NCI-H1092 treated with DMSO at 0.1 percent for 48 hours (cell line): ENCODE measurements around the gene TIMM50.
"Not testable (repeated sequence)": the region's sequence is repeated elsewhere in the genome, so short reads cannot be mapped to it uniquely, and the experiment has no call there.

ENCODE experiments used
- DNase-seq: peaks from one replicate; lab custom pipeline; 2025; lab: John Stamatoyannopoulos, UW

The TIMM50 gene

DNA sequence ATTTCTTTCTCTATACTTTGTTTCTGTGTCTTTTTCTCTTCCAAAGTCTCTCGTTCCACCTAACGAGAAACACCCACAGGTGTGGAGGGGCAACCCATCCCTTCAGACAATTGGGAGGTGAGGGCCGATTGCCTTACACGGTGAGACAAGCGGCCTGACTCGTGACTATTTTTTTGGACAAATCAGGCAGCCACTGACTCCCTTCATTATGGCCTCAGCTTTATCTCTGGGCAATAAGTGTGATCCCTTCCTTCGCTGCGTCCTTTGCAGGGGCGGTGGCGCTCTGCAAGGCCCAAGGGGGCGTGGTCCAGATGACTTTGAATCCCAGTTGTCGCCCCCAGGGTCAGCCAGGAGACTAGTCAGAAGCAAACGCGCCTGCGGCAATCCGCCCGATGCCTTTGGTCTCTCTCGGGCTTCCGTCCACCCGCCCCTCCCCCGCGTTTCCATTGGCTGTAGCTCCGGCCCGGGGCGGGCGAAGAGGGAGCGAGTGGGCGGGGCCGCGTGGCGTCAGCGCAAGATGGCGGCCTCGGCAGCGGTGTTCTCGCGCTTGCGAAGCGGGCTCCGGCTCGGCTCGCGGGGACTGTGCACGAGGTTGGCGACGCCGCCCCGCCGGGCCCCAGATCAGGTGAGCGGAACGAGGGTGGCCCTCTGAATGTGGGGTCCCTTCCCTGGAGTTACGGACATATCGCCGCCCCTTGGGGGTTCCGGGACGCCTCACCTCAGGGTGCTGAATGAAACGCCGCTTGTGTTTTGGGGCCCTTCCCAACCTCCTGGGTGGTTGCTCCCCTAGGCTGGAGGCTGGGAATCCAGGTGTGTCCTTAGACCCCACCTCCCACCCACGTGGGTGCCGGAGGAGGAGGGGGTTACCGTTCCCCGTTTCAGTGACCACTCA lies at the start of gene TIMM50:
Gene TIMM50 (plus strand): TSS at position 502 of the 892 bp plus-strand sequence. CDS start 16 bp downstream, at position 518.
- peak; percentile 87 for DNase-seq

DNA sequence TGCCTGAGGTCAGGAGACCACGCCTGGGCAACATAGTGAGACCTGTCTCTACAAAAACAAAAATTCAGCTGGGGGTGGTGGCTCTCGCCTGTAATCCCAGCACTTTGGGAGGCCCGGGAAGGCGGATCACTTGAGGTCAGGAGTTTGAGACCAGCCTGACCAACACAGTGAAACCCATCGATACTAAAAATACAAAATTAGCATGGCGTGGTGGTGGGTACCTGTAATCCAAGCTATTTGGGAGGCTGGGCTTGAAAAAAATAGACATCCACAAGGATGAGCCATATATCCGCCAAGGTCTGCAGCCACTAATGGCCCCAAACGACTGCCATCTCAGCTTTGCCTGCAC lies 48.0 kb upstream of the TIMM50 start:
- no peak for DNase-seq

DNA sequence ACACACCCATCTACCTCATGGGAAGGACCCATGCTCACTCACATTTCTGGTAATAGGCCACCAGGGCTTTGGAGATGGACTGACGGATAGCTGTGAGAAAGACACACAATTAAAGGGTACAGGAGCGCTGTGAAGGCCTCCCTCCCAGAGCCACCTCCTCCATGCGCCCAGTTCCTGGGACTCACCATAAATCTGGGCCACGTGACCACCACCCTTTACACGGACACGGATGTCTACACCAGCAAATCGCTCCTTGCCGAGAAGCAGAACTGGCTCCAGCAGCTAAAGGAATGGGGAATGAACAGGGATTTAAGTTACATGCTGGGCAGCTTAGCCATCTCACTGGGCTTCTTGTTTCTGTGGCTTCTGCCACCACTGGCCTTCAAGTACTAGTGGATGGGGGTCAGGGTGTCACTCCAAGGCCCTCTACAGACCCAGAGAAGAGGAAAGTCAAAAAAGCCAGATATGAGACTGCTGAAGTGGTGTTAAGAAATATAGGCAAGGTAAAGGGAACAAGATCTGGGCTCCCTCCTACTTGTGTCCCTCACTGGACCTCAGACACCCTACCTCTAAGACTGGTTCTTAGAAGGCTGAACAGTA lies 47.1 kb upstream of the TIMM50 start:
- DNase-seq: no peak

DNA sequence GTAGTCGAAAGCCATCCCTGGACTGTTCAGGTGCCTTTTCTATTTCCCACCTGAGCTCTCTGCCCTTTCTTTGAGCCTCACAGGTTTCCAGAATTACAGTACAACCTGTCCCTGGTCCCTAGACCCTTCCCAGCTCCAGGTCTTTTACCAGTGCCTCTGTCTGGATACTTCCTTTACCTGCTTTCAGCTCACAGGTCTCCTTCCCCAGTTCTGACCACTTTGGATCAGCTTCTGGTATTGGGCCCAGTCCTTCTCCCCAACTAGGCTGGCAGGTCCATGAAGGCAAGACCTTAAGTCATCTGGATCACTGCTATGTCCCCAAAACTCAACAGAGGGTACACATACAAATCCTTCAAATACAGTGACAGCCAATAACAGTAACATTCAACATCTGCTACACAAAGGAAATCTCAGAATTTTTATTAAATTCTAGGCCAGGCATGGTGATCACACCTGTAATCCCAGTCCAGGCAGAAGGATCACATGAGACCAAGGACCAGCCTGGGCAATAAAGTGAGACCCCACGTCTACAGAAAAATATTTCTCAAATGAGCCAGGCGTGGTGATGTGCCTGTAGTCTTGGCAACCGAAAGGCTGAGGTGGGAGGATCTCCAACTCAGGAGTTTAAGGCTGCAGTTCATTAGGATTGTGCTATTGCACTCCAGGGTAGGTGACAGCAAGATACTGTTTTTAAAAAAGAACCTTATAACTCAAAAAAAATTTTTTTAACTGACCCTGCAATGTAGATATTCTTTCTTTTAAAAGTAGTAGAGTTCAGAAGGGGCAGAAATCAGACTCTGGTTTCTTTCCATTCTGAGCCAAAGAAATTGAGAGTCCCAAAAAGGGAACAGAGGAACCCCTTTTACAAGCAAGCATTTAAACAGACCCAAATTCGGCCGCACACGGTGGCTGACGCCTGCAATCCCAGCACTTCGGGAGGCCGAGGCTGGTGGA lies 46.2 kb upstream of the TIMM50 start:
- no peak for DNase-seq

DNA sequence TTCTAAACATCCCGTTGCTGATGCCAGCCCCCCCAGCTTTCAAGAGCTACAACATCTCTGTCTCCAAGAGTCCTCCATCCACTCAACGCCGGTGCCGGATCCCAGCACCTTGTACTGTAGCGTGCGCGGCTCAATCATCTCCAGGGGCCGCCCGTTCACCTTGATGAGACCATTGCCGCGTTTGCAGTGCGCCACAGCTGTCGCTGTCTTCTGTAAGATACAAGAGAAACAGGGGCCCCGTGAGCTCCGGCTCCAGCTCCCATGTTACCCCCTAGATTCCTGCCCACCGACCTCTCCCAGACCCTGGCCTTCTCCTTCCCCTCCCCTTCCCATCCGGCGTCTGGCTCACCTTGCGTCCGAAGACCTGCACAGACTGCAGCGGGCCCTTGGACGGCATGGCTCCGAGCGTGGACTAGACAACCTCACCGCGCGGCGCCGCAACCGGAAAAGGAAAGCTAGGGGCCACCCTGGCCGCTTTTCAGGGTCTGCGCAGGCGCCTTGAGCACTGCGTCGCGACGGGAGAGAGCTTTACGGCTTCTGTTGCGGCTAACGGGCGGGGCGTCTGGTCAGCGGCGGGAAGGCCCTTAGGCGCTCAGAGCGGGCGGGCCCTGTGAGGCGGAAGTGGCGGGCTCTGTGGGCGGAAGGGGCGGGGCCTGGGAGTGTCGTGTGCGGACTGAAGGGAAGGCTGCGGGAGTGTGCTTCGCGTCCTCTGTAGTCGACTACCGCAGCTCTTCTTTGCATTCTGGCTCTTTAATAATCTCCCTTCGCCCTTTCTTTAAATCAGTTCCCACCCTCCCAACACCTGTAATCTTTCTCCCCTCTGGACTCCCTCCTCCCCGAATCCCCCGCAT lies 44.9 kb upstream of the TIMM50 start, which contains the start of gene RPS16:
Gene RPS16 (minus strand): TSS at position 451 of the 851 bp plus-strand sequence. CDS start 54 bp downstream, at position 397.
- DNase-seq: peak; percentile 94

DNA sequence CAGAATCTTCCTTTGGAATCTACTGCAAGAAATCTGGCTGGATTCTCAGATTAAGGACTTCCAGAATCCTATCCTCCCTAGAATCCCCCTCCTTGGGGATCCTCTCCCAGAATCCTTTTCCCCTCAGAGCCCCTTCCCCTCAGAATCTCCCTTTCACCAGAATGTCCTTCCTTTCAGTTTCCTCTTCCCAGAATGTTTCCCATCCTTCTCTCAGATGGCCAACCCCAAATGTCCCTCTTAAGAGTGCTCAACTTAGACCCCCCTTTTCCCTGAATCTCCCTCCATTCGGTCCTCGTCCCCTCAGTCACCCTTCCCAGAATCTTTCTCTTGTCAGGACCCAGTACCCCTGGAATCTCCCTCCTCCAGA lies 44.3 kb upstream of the TIMM50 start:
- no peak for DNase-seq

DNA sequence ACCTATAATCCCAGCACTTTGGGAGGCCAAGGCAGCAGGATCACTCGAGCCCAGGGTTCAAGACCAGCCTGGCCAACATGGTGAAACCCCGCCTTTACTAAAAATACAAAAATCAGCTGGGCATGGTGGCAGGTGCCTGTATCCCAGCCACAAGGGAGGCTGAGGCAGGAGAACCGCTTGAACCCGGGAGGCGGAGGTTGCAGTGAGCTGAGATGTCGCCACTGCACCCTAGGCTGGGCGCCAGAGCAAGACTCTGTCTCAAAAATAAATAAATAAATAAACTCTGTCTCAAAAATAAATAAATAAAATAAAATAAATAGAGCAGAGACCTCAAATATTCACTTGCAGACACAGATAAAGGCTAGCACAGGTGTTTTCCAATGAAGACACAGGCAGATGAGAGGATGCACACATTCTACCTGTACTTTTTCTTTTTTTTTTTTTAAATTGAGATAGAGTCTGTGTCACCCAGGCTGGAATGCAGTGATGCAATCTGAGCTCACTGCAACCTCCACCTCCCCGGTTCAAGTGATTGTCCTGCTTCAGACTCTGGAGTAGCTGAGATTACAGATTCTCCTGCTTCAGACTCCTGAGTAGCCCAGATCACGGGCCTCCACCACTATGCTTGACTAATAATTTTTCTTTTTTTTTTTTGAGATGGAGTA lies 42.2 kb upstream of the TIMM50 start:
- DNase-seq: no peak

DNA sequence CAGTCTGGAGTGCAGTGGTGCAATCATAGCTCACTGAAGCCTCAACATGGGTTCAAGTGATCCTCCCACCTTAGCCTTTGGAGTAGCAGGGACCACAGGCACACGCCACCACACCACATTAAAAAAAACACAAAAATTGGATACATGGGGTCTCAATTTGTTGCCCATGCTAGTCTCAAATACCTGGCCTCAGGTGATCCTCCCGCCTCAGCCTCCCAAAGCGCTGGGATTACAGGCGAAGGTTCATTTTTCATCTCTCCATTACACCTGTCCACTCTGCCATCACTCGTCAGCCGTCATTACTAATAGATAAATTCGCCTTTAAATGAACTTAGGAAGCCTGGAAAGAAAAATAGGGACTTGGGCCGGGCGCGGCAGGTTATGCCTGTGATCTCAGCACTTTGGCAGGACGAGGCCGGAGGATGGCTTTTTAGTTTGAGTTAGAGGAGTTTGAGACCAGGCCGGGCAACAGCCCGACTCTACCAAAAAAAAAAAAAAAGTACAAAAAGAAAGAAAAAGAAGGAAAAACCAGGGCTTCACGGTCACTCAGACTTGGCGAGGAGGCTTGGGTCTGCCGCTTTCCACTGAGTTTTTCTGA lies 35.9 kb upstream of the TIMM50 start:
- DNase-seq: peak; percentile 24

DNA sequence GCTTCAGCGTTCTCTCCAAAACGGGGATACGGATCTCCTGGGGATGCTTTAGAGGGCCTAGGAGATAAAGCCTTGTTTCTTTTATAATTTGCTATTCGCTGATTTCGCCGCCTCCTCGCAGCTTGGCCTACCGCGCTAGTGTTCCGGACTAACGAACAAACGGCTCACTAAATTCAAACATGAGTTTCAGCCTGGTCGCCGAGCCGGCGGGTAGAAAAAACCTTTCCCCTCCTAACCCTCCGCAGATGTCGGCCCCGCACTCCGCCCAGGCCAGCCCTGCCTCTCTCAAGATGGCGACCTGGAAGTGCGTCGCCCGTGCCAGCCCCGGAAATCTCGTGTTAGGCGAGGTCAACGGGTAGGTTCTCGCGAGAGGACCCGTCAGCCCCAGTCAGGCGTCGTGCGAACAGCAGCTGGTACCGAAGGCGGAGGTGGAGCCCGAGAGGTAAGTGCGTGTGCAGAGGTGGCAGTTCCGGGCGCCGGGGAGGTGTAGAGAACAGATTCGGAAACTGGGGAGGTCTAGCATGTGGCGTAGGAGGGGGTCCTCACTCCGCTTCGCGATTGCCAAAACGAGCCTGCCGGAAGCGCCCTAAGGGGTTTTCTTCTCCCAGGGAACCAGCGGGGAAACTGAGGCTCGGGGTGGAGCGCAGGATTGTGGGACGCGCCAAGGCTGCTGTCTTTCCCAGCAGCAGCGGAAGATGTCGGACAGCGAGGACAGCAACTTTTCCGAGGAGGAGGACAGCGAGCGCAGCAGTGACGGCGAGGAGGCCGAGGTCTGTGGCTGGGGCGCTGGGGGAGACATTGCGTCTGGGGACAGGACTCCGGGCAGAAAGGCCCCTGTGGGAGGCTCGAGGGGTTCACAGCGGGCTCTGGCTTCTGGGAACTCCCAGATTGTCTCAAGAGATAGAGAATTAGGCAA lies 35.2 kb upstream of the TIMM50 start, which contains the start of gene SUPT5H:
Gene SUPT5H (plus strand): TSS at position 387 of the 916 bp plus-strand sequence. CDS start 309 bp downstream, at position 696.
- peak; percentile 91 for DNase-seq

DNA sequence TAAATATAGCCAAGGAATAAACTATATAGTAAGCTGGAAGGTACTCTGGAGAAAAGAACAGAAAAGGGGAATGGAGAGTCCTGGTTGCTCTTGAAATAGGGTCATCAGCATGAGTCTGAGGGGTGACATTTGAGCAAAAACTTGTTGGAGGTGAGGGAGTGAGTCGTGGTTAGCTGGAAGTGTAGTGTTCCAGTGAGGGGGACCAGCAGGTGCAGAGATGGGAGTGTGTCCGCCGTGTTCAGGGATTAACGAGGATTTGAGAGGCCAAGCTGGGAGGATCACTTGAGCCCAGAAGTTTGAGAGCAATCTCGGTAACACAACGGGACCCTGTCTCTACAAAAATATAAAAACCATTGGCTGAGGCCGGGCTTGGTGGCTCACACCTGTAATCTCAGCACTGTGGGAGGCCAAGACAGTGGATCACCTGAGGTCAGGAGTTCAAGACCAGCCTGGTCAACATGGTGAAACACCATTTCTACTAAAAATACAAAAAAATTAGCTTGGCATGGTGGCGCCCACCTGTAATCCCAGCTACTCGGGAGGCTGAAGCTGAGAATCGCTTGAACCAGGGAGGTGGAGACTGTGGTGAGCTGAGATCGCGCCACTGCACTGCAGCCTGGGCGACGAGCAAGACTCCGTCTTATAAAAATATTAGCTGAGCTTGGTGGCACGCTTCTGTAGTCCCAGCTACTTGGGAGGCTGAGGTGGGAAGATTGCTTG lies 34.1 kb upstream of the TIMM50 start:
- no peak for DNase-seq

DNA sequence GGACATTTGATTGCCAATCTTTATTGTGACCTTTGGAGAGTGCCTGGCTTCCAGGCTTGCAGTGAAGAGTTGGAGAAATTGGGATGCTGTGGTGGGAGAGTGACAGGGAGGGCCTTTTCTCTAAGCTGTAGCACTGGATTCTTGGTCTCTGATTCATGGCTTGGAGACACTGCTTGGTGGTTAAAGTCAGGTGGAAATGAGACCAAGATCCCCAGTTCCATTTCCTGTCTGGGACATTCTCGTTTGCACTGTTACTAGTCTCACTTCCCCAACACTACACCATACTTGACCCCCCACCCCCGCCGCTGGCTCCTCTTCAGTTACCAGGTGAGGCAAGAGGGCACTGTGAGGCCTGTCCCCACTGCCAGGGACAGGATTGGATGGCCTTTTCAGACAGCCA lies 32.4 kb upstream of the TIMM50 start:
- DNase-seq: no peak

DNA sequence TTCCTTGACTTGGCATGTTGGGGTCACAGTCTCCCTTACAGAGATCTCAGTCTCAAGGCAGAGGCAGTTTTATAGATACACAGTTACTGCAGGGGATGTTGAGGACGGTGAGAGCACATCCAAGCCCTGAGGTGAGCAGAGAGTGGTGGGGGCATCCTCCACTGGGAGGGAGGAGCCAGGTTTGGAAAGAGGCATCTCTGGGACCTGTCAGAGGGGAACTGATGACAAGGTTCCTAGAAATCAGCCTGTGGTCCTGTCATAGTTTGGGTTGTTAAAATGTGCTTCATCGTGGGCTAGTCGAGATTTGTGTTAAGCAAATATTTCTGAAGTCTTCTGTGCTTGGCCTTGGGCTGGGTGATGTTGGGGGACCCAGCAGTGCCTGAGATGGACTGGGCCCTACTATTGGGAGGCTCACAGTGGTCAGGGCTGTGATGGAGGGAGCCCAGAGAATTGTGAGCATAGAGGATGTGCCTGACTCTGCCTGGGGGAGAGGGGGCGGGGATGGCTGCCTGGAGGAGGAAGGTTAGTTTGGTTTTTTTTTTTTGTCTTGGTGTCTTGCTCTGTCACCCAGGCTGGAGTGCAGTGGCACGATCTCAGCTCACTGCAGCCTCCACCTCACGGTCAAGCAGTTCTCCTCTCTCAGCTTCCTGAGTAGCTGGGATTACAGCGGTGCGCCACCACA lies 31.4 kb upstream of the TIMM50 start:
- DNase-seq: no peak

DNA sequence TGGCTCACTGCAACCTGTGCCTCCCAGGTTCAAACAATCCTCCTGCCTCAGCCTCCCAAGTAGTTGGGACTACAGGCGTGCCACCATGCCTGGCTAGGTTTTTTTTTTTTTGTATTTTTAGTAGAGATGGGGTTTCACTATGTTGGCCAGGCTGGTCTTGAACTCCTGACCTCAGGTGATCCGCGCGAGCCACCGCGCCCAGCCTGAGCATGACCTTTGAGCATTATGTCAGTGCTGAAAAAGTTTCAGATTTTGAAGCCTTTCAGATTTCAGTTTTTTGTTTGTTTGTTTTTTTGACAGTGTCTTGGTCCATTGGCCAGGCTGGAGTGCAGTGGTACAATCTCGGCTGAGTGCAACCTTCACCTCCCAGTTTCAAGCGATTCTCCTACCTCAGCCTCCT lies 29.4 kb upstream of the TIMM50 start:
- DNase-seq: not testable (repeated sequence)

DNA sequence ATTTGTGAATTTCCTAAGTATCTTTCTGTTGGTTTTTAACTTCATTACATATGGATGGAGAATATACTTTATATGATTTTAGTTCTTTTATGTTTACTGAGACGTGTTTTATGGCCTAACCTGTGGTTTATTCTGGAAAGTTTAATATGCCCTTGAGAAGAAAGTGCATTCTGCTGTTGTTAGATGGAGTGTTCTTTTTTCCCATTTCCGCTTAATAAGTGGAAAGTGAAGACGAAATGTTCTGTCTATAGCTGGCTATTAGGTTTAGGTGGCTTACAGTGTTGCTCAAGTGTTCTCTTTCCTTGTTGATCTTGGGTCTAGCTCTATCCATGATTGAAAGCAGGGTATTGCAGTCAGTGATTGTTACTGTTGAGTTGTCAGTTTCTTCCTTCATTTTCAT lies 17.2 kb upstream of the TIMM50 start:
- no peak for DNase-seq

DNA sequence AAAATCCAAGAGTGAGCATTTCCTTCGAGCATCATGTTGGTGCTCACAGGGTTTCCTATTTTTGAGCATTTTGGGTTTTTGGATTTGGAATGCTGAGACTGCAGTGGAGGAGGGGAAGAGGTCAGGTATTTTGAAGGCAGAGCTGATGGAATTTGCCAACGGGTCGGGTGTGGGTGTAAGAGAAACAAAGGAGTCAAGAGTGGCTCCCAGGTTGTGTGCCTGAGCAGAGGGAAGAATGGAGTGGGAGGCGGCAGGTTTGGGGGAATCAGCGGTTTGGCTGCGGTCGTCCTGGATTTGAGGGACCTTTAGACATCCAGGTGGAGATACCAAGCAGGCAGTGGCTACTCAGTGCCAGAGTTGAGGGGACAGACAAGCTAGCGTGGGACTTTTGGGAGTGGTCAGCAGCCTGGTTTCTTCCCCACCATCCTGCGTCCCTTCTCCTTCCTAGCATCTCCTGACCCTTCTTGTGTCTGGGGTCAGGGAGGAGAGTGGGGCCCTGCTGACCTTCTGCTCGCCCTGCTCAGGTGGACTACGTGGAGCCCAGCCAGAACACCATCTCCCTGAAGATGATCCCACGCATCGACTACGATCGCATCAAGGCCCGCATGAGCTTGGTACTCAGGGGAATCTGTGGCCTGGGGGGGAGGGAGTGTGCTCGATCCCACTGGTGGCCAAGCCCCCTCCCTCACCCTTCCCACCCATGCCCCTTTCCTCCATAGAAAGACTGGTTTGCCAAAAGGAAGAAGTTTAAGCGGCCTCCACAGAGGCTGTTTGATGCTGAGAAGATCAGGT lies 14.5 kb upstream of the TIMM50 start:
- DNase-seq: no peak

DNA sequence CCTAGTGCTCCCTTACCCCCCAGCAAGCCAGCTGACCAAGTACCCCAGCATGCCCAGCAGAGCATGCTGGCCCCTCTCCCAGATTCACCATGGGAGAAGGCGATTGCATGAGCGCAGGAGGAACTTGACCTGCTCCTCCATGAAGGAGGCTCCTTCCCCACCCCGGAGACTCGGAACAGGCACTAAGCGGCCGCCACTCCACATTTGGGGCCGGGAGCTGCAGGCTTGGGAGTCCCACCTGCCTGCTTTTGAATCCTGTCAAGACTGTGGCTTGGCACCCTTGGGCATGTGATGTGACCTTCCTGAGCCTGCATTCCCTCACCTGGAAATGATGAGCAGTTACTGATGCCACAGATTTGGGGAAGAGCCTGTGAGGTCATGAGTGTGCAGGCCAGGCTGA lies 12.7 kb upstream of the TIMM50 start:
- no peak for DNase-seq

DNA sequence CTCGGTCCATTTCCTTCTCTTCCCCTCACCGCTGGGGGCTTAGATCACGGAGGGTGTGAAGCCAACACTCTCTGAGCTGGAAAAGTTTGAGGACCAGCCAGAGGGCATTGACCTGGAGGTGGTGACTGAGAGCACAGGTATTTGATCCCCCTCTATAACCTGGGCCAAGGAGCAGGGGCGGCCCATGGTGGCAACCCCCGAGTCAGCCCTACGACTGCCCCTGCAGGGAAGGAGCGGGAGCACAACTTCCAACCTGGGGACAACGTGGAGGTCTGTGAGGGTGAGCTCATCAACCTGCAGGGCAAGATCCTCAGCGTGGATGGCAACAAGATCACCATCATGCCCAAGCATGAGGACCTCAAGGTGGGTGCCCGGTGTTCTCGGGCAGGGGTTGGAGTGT lies 11.6 kb upstream of the TIMM50 start:
- no peak for DNase-seq
